C4-2B (cell line): ENCODE measurements around the gene RBM8A.

Experiments
- ZFX ChIP-seq: fragments of 450-650 bp; IDR thresholded peaks from 2 replicates; pipeline ENCODE4 v1.6.1; 2017
- TF ChIP-seq, protein P1 (sequence below): fragments of 450-650 bp; conservative IDR thresholded peaks from 2 replicates; pipeline ENCODE4 v1.5.1; 2017; ENCODE audit warnings: mild to moderate bottlenecking

GRCh38 chr1:145895471-145895870, 31.8 kb downstream of the RBM8A start:
- TF ChIP-seq, protein P1, sequence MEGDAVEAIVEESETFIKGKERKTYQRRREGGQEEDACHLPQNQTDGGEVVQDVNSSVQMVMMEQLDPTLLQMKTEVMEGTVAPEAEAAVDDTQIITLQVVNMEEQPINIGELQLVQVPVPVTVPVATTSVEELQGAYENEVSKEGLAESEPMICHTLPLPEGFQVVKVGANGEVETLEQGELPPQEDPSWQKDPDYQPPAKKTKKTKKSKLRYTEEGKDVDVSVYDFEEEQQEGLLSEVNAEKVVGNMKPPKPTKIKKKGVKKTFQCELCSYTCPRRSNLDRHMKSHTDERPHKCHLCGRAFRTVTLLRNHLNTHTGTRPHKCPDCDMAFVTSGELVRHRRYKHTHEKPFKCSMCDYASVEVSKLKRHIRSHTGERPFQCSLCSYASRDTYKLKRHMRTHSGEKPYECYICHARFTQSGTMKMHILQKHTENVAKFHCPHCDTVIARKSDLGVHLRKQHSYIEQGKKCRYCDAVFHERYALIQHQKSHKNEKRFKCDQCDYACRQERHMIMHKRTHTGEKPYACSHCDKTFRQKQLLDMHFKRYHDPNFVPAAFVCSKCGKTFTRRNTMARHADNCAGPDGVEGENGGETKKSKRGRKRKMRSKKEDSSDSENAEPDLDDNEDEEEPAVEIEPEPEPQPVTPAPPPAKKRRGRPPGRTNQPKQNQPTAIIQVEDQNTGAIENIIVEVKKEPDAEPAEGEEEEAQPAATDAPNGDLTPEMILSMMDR, result no peak
- no peak for TF ChIP-seq ZFX
